ENCODE measurements around the gene RTN3.

RTN3 gene

DNA sequence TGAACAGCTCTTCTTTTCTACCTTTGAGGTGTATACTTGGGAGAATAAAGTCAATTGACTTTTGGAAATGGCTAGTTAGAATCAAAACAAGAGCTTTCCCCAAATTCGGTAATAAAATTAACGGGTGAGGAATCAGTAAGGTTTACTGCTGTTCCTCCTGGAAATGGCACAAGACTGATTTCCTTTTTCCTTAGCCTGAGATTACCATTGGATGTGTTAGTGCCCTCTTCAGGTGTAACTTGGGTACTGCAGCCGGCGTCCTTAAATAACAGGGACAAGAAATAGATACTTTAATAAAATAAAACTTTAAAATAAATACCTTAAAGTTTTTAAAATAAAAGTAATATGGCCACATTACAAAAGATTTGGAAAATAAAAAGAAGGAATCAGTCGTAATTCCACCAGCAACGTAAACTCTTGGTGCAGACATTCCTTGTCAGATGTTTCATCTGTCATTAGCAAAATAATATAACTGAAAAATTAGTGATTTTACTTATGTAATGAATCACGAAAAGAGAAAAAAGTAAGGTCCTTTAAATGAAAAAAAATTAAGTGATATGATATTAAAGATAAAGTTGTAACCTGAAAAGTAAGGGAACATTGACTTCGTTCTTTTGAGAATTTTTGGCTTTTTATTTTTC is 57.5 kb downstream of the RTN3 start:
- peak; percentile 76 for DNase-seq (ENCODE audit: low spot score)

DNA sequence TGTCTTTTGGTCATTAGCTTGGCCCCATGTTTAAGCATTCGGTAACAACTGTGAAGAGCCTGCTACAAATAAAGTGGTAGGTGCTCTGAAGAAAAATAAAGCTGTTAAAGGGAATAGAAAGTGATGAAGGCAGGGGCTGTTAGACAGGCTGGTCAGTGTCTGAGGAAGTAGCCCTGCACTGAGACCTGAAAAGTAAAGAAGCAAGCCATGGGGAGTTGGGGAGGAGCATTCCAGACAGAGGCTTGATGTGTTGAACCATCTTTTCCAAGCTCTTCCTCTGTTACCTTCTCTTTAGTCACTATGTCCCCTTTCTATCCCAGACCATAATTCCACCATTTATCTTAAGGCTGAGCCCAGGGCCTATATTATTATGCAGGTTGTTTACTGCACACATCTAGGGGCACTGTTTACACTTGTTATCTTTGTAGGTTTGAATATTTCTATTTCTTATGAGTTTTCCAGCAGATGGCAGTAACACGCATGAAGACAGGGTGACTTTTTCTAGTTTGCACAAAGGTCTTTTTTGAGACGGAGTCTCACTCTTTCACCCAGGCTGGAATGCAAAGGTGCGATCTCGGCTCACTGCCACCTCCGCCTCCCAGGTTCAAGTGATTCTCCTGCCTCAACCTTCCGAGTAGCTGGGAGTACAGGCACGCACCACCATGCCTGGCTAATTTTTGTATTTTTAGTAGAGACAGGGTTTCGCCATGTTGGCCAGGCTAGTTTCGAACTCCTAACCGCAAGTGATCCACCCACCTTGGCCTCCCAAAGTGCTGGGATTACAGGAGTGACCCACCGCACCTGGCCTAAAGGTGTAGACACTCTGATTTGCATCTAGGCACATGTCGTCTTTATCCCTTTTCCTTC is 64.2 kb downstream of the RTN3 start:
- DNase-seq (ENCODE audit: low spot score), result peak; percentile 57

DNA sequence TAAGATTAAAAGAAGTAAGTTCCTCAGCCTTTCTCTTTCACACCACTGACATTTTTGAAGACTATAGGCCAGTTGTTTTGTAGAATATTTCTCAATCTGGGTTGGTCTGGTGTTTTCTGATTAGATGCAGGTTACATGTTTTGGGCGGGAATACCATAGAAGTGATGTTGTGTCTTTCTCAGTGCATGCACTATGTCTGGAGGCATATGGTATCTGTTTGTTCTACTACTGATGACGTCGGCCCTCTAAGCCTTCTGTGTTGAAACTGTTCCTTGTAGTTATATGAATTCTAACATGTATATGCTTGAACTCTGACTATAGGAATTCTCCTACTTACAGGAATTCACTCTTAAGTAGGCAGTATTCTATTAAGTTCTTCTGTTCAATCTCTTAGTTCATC is 65.7 kb downstream of the RTN3 start:
- no peak for DNase-seq (ENCODE audit: low spot score)

DNA sequence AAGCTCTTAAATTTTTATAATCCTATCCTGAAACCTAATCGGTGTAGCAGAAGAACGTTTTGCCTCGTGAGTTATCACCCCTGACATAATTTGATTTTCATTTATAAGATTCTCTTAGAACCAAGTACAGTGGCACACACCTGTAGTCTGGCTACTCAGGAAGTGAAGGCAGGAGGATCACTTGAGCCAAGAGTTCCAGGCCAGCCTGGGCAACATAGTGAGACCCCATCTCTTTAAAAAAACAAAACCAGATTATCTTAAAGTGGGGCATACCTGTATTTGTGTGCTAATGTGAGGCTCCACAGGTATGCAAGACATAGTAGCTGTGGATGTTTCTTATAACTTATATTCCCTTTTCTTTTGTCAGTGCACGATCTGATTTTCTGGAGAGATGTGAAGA is 68.3 kb downstream of the RTN3 start:
- no peak for DNase-seq (ENCODE audit: low spot score)

- DNase-seq (ENCODE audit: low spot score), result no peak
Observed at GRCh38 chr11:63756919-63757761, 75.8 kb downstream of the RTN3 start.

DNA sequence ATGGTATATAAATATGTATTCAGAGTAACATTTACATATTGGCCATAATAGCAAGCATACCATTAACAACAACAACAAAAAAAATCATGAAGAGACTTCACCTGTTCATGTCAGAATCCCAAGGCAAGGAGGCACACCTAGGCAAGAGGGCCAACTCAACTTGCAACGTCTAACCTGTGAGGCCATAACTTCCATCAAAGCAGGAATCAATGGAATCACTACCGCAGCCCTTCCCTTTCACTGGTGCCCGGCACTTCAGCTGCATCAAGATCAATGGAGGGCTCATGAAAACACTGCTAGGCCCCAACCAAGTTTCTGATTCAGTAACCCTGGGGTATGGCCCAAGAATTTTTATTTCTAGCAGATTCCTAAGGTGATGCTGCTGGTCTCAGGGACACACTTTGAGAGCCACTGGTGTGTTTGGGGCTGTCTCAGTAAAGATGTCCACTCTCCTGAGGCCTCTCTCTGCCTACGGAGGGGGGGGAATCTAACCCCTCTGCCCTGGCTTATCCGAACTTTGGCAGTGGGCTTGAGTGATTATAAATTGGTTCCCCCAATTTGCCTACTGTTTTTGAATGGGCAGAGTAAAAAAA is 79.3 kb downstream of the RTN3 start:
- DNase-seq (ENCODE audit: low spot score), result no peak

GRCh38 chr11:63761188-63761587 is 79.9 kb downstream of the RTN3 start:
- DNase-seq (ENCODE audit: low spot score), result no peak

DNA sequence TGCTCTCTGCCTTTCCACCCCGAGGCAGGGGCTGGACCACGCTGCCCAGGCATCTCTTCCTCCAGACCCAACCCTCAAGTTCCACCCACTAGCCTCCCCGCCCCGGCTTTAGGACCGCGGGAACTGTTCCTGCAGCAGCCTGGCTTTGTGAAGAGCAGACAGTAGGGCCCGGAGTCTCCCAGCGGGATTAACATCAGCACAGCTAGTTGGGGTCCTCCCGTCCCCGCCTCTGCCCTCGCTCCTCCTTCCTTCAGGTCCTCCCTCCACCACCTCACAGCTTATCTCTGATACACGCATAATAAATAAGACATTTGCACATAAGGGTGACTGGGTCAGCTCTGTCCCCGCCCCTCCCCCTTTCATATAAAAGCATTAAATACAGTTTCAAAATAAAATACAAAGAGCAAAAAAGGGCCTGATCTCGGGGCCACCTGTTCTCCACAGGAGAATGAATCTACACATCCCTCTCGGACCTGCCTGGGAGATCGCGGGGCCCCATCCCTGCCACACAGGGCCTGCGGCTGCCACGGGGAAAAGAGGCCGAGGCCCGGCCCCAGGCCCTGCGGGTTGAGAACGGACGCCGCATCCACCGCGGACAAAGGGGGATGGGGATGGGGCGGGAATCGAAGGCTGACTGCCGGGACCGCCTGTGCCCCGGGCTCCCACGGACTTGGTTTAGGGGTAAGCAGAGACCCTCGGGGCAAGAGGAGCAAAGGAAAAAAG is 80.8 kb downstream of the RTN3 start:
- no peak for DNase-seq (ENCODE audit: low spot score)

- no peak for DNase-seq (ENCODE audit: low spot score)
Observed at GRCh38 chr11:63762654-63763495, 81.6 kb downstream of the RTN3 start.

GRCh38 chr11:63763496-63764339 is 82.4 kb downstream of the RTN3 start:
- DNase-seq (ENCODE audit: low spot score), result no peak

GRCh38 chr11:63764340-63764678 is 83.0 kb downstream of the RTN3 start:
- no peak for DNase-seq (ENCODE audit: low spot score)

- DNase-seq (ENCODE audit: low spot score), result no peak
Observed at GRCh38 chr11:63764679-63765647, 83.7 kb downstream of the RTN3 start.

- no peak for DNase-seq (ENCODE audit: low spot score)
Observed at GRCh38 chr11:63765688-63766241, 84.5 kb downstream of the RTN3 start.

DNA sequence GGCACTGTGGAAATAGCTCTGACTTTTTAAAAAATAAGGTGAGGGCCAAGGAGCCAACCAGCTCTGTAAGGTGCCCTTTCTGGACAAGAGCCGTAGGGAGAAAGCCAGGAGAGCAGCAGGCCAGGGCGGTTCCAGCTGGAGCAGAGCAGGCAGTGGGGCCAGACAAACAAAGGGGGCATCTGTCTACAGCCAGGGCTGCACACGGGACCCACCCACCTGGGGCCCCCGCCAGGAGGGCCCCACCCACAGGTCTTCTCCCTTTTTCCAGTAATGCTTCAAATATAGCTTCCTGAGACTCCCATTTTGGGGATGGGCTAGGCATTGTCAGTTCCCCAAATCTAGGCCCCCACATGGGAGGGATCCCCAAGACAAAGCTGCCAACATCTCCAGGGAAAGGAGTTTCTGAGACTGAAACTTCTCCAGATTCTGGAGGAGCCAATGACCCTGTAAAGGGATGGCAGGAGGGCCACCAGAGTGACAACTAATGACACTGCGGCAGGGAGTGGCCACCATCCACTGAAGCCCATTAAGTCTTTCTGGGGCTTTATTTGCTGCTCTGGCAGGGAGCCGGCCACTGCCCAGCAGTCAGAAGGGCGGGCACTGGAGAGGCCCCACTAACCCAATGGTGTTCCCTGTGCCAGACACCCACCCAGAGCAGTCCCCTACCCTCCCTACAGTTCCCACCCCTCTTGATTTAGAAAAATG is 85.4 kb downstream of the RTN3 start:
- DNase-seq (ENCODE audit: low spot score), result no peak

- DNase-seq (ENCODE audit: low spot score), result no peak
Observed at GRCh38 chr11:63767267-63767564, 85.9 kb downstream of the RTN3 start.

- DNase-seq (ENCODE audit: low spot score), result peak; percentile 67
Observed at GRCh38 chr11:63767565-63768236, 86.4 kb downstream of the RTN3 start.
